HL-60 (cell line): ENCODE results near the gene NOS1.

Experiments
- GABPA ChIP-seq: IDR thresholded peaks from 2 replicates; pipeline ENCODE4 v1.6.1; 2012; ENCODE audit warnings: low read depth
- POLR2AphosphoS5 ChIP-seq: IDR thresholded peaks from 2 replicates; pipeline ENCODE4 v1.6.1; 2012; ENCODE audit warnings: low read depth
- TF ChIP-seq, protein P1 (sequence below): IDR thresholded peaks from one replicate; pipeline ENCODE4 v1.5.1; 2011; ENCODE audit warnings: low read length, control low read depth, inconsistent platforms; ENCODE audit not compliant: insufficient read depth
- TF ChIP-seq, protein P2 (sequence below): IDR thresholded peaks from 2 replicates; pipeline ENCODE4 v1.6.1; 2012; ENCODE audit warnings: low read depth; ENCODE audit not compliant: insufficient replicate concordance

DNA sequence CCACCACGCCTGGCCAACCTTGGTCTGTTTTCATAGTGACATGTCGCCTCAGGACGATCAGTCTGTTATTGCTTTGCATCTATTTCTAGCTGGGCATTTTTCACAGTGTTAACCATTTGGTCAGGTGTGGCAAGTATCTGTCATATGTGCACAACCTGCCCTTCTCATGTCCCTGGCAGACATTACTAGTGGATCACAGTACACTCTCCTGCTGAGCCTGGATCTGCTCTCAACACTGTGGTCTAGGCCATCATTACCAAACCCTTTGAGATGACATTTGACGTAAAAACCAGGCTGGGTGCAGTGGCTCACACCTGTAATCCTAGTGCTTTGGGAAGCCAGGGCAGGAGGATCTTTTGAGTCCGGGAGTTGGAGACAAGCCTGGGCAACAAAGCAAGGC is 29.4 kb upstream of the NOS1 start:
- TF ChIP-seq, protein P1, sequence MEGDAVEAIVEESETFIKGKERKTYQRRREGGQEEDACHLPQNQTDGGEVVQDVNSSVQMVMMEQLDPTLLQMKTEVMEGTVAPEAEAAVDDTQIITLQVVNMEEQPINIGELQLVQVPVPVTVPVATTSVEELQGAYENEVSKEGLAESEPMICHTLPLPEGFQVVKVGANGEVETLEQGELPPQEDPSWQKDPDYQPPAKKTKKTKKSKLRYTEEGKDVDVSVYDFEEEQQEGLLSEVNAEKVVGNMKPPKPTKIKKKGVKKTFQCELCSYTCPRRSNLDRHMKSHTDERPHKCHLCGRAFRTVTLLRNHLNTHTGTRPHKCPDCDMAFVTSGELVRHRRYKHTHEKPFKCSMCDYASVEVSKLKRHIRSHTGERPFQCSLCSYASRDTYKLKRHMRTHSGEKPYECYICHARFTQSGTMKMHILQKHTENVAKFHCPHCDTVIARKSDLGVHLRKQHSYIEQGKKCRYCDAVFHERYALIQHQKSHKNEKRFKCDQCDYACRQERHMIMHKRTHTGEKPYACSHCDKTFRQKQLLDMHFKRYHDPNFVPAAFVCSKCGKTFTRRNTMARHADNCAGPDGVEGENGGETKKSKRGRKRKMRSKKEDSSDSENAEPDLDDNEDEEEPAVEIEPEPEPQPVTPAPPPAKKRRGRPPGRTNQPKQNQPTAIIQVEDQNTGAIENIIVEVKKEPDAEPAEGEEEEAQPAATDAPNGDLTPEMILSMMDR: no peak
- TF ChIP-seq GABPA (no peak), POLR2AphosphoS5 (no peak)
- TF ChIP-seq, protein P2, sequence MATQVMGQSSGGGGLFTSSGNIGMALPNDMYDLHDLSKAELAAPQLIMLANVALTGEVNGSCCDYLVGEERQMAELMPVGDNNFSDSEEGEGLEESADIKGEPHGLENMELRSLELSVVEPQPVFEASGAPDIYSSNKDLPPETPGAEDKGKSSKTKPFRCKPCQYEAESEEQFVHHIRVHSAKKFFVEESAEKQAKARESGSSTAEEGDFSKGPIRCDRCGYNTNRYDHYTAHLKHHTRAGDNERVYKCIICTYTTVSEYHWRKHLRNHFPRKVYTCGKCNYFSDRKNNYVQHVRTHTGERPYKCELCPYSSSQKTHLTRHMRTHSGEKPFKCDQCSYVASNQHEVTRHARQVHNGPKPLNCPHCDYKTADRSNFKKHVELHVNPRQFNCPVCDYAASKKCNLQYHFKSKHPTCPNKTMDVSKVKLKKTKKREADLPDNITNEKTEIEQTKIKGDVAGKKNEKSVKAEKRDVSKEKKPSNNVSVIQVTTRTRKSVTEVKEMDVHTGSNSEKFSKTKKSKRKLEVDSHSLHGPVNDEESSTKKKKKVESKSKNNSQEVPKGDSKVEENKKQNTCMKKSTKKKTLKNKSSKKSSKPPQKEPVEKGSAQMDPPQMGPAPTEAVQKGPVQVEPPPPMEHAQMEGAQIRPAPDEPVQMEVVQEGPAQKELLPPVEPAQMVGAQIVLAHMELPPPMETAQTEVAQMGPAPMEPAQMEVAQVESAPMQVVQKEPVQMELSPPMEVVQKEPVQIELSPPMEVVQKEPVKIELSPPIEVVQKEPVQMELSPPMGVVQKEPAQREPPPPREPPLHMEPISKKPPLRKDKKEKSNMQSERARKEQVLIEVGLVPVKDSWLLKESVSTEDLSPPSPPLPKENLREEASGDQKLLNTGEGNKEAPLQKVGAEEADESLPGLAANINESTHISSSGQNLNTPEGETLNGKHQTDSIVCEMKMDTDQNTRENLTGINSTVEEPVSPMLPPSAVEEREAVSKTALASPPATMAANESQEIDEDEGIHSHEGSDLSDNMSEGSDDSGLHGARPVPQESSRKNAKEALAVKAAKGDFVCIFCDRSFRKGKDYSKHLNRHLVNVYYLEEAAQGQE: no peak
